Thyroid gland (tissue), 4 donors: Measurements from ENCODE around the gene MED17. TPM values are rescaled to one million over a fixed set of nuclear protein-coding genes. Genes with fewer than 3 reads are reported as not detected.
A peak's percentile ranks its signal among the peaks of the same experiment; 100 is the strongest.

Source experiments
- DNase-seq, 2 donors: peaks; one replicate each; pipeline ENCODE4 v3.0.0-alpha.2; 2019
- H3K27ac ChIP-seq, 3 donors: fragments of 200-600 bp; sonication (generic); 1 replicate in 2 of 3; 2 replicates in 1 of 3; pipeline ENCODE4 v1.5.1; 2016 to 2019; ENCODE audit warnings: mild to moderate bottlenecking in 1 of 3, moderate library complexity in 1 of 3
- H3K27me3 ChIP-seq: fragments of 200-600 bp; sonication (generic); one replicate; pipeline ENCODE4 v1.5.1; 2019
- H3K36me3 ChIP-seq, 2 donors: fragments of 200-600 bp; sonication (generic); one replicate each; pipeline ENCODE4 v1.5.1; 2016 to 2019
- H3K4me1 ChIP-seq, 2 donors: fragments of 200-600 bp; sonication (generic); one replicate each; pipeline ENCODE4 v1.5.1; 2017 to 2019
- H3K4me3 ChIP-seq, 3 donors: fragments of 200-600 bp; sonication (generic); replicated peaks in 1 of 3; 1 replicate in 2 of 3; 2 replicates in 1 of 3; pipeline ENCODE4 v1.5.1; 2016; ENCODE audit warnings: mild to moderate bottlenecking in 1 of 3
- H3K9me3 ChIP-seq: fragments of 200-600 bp; sonication (generic); one replicate; pipeline ENCODE4 v1.5.1; 2017
- CTCF ChIP-seq, 6 experiments: fragments of 200-600 bp in 3 of 6; fragments of 450-650 bp in 3 of 6; sonication (generic) in 3 of 6; IDR thresholded peaks; one replicate each; pipeline ENCODE4 v1.5.1; 2016 to 2019; ENCODE audit warnings: antibody characterized with exemption in 6 of 6, mild to moderate bottlenecking in 2 of 6, inconsistent platforms in 1 of 6, moderate library complexity in 1 of 6
- POLR2A ChIP-seq, 2 donors: fragments of 450-650 bp; IDR thresholded peaks; one replicate each; pipeline ENCODE4 v1.6.1; 2017; ENCODE audit warnings: antibody characterized with exemption in 2 of 2, mild to moderate bottlenecking in 2 of 2, moderate library complexity in 1 of 2
- WGBS, 2 donors: methylation state at CpG; one replicate each; pipeline ENCODE4 v1.1.5; 2017; 5-methylcytosine and 5-hydroxymethylcytosine counted together
- intact Hi-C: fragments of 100-400 bp; cut with DNase I; formaldehyde crosslinking; loops from one replicate; pipeline ENCODE4 v1.15.1; 2023
- total RNA-seq, 4 donors: library from RNA; depleted of rRNA; stranded (reverse); fragments of >200 nt; gene quantifications; one replicate each; pipeline ENCODE4 v1.2.3, GENCODE V29; 2016

MED17 gene
- total RNA-seq, 4 donors from 2014 or later: 34.6 to 56.3 (median 35.4) TPM

GRCh38 chr11:93775289-93775688 lies 8.8 kb upstream of the MED17 start:
- Histone ChIP-seq H3K4me3 (no peak overlapping the region), H3K36me3 (no peaks in the 10 kb centered on the region), H3K27ac (no peak overlapping the region), H3K27me3 (no peaks in the 10 kb centered on the region), H3K4me1 (no peaks in the 10 kb centered on the region), H3K9me3 (no peaks in the 10 kb centered on the region)
- no peak for DNase-seq
- no peak for TF ChIP-seq CTCF (IDR thresholded peaks at IDR 0.05)
- TF ChIP-seq POLR2A (IDR thresholded peaks at IDR 0.05): no peak
- 48 to 51% methylated on average over 2 of the region's 2 CpGs for WGBS, 2 donors
- intact Hi-C loops: no loop called here

DNA sequence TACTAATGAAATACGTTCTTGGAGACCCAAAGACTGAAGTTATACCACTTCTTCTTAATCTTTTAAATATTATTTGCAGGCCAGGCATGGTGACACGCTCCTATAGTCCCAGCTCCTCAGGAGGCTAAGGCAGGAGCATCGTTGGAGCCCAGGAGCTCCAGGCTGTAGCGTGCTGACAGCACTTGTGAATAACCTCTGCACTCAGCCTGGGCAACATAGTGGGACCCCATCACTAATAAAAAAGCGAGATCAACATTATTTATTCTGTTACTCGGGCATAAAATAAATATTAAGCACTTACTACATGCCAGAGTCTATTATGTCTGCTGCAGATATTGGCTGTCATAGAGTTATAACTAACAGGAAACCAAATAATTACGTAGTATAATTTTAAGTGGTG lies 720 bp upstream of the MED17 start:
- peaks cover 0 to 3% of the 10 kb centered on the region in 2 donors for H3K36me3 ChIP-seq
- 55 to 64% methylated on average over 7 of the region's 7 CpGs for WGBS, 2 donors
- H3K4me1 ChIP-seq: peaks cover 25 to 27% of the 10 kb centered on the region in 2 donors
- H3K27ac ChIP-seq: peak overlapping the region in 1 of 3 donors; percentile 96
- H3K27me3 ChIP-seq: no peaks in the 10 kb centered on the region
- TF ChIP-seq POLR2A (IDR thresholded peaks at IDR 0.05): no peak
- no peak for TF ChIP-seq CTCF (IDR thresholded peaks at IDR 0.05)
- intact Hi-C loops: no loop called here
- no peaks in the 10 kb centered on the region for H3K9me3 ChIP-seq
- no peak for DNase-seq
- H3K4me3 ChIP-seq: peak overlapping the region in 2 of 3 donors; percentile 86 to 97

GRCh38 chr11:93783765-93784144 lies 327 bp upstream of the MED17 start:
- Histone ChIP-seq H3K27me3 (no peaks in the 10 kb centered on the region), H3K9me3 (no peaks in the 10 kb centered on the region), H3K4me3 (peak overlapping the region; percentile 61 to 97 (median 86)), H3K27ac (peak overlapping the region in 2 of 3 donors; percentile 96), H3K4me1 (peaks cover 25 to 27% of the 10 kb centered on the region in 2 donors), H3K36me3 (peaks cover 1 to 4% of the 10 kb centered on the region in 2 donors)
- 2% methylated on average over 10 of the region's 10 CpGs for WGBS, 2 donors
- DNase-seq: no peak
- intact Hi-C loops: no loop called here
- TF ChIP-seq CTCF (IDR thresholded peaks at IDR 0.05): no peak
- no peak for TF ChIP-seq POLR2A (IDR thresholded peaks at IDR 0.05)

- Histone ChIP-seq H3K4me1 (peaks cover 25 to 27% of the 10 kb centered on the region in 2 donors), H3K4me3 (peak overlapping the region; percentile 86 to 97 (median 87)), H3K9me3 (no peaks in the 10 kb centered on the region), H3K27me3 (no peaks in the 10 kb centered on the region), H3K36me3 (peaks cover 4 to 7% of the 10 kb centered on the region in 2 donors), H3K27ac (peak overlapping the region; percentile 88 to 96 (median 96))
- 0 to 1% methylated on average over 13 of the region's 13 CpGs for WGBS, 2 donors
- no peak for TF ChIP-seq POLR2A (IDR thresholded peaks at IDR 0.05)
- TF ChIP-seq CTCF (IDR thresholded peaks at IDR 0.05): peak in 1 of 6 experiments; percentile 4
- peak; percentile 9 to 23 for DNase-seq
- intact Hi-C loops: loop anchor here (5.0 kb wide), 1 partner anchor 43 kb away; the partner anchor contains the start of genes C11orf54 and TAF1D
Observed at GRCh38 chr11:93784935-93785360, 866 bp downstream of the MED17 start.

- no peak overlapping the region for H3K4me3 ChIP-seq
- WGBS, 2 donors: 86 to 94% methylated on average over 5 of the region's 5 CpGs
- peaks cover 57 to 64% of the 10 kb centered on the region in 2 donors for H3K36me3 ChIP-seq
- H3K9me3 ChIP-seq: no peaks in the 10 kb centered on the region
- H3K27me3 ChIP-seq: no peaks in the 10 kb centered on the region
- no peak overlapping the region for H3K27ac ChIP-seq
- DNase-seq: no peak
- H3K4me1 ChIP-seq: peaks cover 11 to 12% of the 10 kb centered on the region in 2 donors
- intact Hi-C loops: no loop called here
- no peak for TF ChIP-seq POLR2A (IDR thresholded peaks at IDR 0.05)
- no peak for TF ChIP-seq CTCF (IDR thresholded peaks at IDR 0.05)
Observed at GRCh38 chr11:93791493-93791892, 7.4 kb downstream of the MED17 start.
